ENCODE results near the gene FANCC.

The FANCC gene, protein sequence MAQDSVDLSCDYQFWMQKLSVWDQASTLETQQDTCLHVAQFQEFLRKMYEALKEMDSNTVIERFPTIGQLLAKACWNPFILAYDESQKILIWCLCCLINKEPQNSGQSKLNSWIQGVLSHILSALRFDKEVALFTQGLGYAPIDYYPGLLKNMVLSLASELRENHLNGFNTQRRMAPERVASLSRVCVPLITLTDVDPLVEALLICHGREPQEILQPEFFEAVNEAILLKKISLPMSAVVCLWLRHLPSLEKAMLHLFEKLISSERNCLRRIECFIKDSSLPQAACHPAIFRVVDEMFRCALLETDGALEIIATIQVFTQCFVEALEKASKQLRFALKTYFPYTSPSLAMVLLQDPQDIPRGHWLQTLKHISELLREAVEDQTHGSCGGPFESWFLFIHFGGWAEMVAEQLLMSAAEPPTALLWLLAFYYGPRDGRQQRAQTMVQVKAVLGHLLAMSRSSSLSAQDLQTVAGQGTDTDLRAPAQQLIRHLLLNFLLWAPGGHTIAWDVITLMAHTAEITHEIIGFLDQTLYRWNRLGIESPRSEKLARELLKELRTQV

DNA sequence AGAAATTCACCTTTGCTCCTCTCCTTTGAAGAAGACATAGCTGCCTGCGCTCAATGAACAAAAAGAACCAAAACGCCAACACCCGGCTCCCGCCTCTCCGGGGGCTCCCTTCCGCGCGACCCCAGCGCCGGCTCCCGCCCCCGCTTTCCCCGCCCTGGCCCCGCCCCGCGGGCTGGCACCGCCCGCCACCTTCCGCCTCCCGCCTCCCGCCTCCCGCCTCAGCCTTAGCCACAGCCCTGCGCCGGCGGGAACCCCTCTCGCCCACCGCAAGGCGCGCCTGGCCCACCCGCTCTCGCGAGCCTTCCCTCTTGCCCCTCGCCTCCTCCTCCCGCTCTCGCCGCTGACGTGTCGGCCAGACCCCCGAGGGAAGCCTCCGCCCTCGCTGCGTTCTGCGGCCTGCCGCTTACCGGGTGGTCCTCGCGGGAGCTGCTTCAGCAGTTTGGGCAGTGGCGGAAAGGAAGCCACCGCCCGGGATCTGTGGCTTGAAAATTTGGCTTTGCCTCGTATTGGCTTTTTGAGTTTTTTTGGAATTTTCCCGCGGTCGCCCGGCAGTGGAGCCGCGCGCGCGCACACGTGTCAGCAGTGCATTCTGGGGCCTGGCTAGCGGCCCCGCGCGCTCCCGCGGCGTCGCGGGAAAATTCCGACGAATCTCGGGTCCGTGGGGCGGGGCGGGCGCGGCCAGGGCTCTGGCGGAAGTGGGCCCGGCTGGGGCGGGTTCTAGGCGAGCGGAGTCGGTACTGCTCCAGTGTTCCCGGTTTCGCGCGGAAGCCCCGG, at the start of gene FANCC:
FANCC (minus strand) TSS at position 591 of the 774 bp plus-strand sequence. CDS start 68,418 bp downstream, outside the sequence.
- peak; percentile 62 to 88 (median 74) for DNase-seq (ENCODE audit: low read depth in 2 of 3, low spot score in 1 of 3)

DNA sequence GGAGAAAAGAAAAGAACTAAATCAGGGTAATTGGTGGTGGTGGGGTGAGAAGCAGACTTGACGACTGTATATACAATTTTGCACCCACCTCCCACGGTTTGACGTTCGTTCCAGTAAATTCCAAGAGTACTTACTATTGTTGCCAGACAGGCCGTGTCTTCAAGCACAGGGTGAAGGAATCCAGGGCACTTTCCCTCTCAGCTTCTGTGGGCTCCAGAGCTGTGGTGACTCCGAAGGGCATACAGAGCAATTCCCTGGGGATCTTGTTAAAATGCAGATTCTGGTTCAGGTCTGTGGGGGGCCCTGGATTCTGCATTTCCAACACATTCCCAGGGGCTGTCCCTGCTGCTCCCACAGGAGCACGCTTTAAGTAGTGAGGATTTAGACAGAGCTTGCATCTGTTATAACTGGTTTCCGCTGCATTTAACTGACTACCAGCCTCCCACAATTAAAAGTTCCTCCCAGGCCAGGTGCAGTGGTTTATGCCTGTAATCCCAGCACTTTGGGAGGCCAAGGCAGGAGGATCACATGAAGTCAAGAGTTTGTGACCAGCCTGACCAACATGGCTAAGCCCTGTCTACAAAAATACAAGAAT, 49.3 kb upstream of the FANCC start:
- DNase-seq (ENCODE audit: low read depth in 2 of 3, low spot score in 1 of 3): no peak

DNA sequence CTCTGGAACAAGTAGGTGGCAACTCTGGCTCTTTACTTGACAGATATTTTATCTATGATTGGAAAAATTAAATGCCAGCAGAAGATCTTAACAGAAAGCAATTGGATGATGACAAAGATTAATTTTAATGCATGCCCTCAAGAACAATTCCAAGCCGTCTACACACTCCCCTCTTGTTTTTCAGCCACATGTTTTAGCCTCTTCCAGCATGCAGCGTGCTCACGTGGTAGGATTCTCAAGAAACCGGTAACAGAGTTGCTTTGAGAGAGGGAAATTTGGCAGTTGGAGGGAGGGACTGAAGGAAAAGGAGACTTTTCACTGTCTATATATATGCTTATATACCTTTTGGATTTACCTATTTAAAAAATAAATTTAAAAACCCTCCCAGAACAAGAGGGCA, 48.3 kb upstream of the FANCC start:
- DNase-seq (ENCODE audit: low read depth in 2 of 3, low spot score in 1 of 3): no peak

DNA sequence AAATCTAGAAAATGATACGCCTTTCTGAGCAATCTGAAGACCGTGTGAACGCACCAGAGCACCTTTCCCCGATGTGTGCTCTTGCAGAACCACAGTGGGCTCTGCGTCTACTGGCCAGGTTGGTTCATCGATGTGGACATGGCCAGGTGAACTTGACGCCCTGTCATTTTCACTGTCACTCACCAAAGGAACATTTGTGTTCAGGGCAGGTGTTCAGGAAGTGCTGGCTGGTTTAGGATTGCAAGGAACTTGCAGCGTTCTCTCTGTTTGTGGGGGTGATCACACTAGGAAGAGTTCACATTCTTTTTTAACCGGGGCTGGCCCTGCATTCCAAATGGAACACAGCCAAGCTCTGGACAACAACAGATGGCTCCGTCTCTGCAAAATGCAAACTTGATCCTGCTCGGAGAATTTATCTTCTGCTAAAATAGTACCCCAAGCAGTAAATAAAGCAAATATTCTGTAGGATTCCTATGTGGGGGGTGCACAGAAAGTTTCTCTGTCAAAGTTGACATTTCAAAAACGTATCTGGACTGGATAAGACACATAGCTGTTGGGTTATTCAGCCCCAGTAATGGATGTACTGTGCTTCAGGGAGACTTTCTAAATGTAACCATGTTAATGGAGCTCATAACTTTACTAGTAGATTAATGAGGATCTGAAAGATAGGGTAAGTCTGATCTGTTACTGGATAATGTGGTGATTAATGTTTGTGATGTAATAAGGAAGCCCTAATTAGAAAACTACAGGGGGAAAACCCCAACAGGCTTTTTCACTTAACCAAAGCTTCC, 45.7 kb upstream of the FANCC start:
- DNase-seq (ENCODE audit: low read depth in 2 of 3, low spot score in 1 of 3): no peak

DNA sequence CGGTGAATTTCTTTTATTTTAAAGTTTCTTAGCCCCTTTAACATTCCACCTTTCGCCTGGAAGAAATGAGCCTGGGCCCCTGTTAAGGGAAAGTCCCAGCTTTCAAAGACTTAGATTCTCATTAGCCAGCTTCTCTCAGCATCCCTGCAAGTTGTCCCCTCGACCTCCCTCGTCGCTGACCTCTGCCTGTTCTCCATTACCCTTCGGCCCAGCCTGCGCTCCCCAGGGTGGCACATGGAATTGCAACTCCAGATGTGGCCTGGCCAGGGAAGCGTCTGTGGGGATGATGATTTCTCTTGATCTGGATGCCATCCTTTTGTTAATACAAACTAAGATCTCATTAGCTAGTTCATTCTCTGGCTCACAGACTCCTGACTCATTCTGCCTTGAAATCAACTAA, 43.4 kb upstream of the FANCC start:
- no peak for DNase-seq (ENCODE audit: low read depth in 2 of 3, low spot score in 1 of 3)

DNA sequence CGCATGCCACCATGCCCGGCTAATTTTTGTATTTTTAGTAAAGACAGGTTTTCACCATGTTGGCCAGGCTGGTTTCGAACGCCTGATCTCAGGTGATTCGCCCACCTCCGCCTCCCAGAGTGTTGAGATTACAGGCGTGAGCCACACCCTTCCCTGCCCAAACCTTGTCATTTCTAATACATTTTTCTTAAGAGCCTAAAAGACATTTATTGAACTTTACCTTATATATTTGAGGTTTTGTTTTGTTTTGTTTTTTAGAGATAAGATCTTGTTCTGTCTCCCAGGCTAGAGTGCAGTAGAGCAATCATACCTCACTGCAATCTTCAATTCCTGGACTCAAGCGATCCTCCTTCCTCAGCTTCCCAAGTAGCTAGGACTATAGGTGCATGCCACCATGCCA, 39.8 kb upstream of the FANCC start:
- DNase-seq (ENCODE audit: low read depth in 2 of 3, low spot score in 1 of 3): no peak

DNA sequence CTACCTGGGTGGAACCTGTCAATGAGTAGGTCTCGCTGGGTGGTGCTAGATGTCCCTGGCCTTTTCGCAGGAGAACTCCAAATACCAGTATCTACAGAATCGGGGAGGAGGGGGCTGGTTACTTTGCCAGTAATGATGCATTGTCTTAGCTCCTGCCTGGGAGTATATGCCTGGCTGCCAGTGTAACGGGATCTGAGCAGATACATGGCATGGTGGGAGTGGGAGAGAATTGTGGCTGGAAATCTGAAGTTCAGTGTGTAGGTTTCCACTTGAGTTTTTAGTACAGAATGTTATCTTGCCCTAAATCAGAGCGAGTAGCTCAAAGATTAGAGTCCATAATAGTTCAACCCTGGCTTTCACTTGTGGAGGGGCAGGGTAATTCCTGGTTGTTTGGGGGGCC, 38.0 kb upstream of the FANCC start:
- no peak for DNase-seq (ENCODE audit: low read depth in 2 of 3, low spot score in 1 of 3)

DNA sequence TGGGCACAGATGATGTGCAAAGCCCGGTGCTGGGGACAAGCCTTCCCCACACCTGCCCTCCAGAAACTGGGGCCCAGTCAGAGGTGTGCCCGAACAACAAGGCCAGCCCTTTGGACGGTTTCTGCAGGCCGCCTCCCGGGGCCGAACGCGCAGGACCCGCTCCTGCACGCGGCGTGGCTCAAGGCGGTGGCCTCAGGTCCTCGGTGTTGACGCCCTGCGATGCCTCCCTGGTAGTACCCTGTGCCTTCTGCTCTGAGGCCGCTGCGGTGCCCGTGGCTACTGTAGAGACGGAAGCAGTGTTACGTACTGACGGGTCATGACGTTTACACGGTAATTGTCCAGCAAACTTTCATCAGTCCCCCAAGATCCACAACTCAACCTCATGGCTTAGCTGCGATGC, 33.5 kb upstream of the FANCC start:
- no peak for DNase-seq (ENCODE audit: low read depth in 2 of 3, low spot score in 1 of 3)

DNA sequence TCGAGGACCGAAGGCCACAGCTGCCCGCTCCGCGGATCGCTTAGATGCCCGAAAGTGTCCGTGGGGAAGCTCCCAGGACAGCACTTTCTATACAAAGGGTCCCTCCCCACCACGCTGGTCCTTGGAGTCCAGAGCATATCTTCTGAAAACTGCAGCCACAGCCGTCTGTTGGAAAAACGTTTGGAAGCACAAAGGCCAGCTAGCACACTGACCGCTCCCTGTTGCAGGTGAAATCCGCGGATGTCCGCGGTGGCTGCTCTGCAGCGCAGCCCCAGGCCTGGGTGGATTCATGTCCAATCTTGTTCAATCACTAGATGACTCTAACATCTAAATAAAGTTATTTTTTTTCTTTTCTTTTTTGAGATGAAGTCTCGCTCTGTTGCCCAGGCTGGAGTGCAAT, 32.8 kb upstream of the FANCC start:
- no peak for DNase-seq (ENCODE audit: low read depth in 2 of 3, low spot score in 1 of 3)

DNA sequence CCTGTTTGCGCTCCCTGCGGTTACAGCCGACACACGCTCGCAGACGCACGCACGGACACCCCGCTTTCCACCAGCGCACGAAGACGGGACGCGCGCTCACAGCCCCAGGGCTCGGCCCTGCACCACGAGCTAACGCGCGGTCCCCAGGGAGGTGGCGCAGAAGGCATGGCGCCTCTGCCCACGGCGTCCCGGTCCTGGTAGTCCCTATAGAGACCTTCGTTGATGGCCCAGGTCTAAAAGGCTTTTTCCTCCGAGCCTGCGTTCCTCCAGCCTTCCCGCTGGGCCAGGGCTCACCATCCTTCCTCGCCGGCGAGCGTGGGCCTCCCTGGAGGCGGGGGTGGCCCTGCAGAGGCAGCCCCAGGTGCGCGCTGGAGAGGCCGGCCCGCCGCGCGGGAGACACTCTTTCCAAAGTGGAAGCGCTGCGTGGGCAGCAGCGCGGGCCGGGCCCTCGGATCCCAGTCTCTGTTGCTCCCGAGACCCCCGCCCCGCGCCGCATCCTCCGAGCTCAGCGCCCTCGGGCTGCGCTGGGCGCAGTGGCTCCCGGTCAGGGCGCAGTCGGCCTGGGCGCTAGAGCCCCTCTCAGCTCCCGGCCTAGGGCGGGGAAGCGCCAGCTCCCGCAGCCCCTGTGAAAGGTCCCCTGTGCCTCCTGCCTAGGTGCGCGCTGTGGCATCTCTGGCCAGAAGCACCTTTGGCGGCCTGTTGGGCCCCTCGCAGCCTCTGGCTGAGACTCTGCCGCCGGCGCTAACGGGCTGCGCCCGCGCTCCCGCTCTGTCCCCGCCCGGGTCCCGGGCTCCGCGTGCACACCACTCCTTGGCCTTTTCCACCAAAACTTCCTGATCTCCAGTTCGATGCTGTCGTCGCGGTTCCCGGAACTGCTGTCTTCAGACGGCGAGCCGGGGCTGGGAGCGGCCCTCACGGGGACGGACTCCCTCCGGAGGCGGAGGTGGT, 31.9 kb upstream of the FANCC start:
- DNase-seq (ENCODE audit: low read depth in 2 of 3, low spot score in 1 of 3): peak in 1 of 3 donors; percentile 1

DNA sequence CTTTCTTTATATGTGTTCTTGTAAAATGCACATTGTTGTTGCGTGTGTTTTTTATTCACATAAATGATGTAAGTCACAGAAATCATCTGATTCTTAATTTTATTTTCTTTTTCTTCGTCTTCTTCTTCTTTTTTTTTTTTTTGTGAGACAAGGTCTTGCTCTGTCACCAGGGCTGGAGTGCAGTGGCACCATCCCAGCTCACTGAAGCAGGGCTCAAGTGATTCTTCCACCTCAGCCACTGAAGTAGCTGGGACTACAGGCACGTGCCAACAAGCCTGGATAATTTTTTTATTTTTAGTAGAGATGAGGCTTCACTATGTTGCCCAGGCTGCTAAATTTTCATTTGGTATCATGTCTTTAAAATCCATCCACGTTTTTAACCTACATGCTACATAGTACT, 28.5 kb upstream of the FANCC start:
- no peak for DNase-seq (ENCODE audit: low read depth in 2 of 3, low spot score in 1 of 3)

DNA sequence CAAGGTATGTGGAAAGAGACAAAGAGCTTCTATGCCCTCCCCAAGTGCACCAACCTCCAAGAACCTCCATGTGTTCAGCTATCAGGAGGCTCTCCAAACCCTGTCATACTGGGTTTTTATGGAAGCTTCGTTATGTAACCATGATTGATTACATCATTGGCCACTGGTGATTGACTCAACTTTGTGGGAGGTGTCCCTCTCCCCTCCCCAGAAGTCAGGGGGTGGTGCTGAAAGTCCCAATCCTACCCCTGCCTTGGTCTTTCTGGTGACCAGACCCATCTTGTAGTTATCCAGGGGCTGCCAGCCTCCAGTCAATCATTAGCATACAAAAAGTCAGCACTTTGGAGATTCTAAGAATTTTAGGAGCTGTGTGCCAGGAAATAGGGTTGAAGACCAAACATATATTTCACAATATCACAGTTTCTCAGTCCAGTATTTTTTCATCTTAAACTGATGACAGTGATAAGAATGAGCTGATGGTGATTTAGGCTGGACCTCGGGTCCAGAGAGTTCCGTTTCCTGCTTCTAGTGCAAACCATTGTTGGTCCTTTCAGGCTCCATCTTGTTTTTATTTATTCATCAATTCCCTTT, 27.3 kb upstream of the FANCC start:
- DNase-seq (ENCODE audit: low read depth in 2 of 3, low spot score in 1 of 3): no peak

DNA sequence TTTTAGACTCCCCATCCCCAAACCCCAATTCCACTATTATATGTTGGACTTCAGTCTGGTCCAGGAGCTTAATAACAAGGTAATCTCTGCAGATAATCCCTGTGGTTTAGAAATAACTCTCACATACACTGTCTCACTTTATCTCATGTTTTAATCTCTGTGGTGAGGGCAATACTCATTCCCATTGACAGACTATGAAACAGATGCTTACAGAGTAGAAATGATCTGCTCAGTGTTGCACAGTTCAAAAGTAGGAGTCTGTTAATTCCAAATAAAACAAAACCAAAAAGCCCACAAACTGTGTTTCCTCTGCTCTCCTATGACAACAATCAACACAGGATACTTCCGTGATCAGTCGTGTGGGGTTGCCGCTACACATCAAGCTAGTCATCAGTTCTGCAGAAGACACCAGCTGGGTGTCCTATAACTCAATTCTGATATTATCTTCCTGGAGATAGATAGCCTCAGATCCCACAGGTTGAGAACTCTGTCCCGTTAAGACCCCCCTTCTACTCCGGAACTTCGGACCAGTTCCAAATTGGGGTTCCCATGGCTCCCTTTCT, 26.3 kb upstream of the FANCC start:
- no peak for DNase-seq (ENCODE audit: low read depth in 2 of 3, low spot score in 1 of 3)

DNA sequence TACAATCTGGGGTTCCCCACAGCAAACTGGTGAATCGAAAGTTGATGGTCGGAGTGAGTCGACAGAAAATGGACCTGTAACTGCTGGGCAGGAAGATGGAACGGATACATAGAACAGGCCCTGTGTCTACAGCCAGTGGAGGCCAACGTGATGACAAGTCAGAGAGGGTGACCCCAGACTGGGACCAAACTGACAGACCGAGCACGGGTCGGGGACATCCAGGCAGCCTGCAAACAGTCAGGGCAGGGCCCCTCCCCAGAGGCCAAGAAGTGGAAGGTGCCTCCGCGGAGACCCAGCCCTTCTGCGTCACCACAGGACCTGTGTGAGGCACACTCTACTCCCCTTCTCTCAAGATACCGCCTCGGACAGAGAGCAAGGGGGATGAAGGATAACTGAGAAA, 25.1 kb upstream of the FANCC start:
- no peak for DNase-seq (ENCODE audit: low read depth in 2 of 3, low spot score in 1 of 3)

DNA sequence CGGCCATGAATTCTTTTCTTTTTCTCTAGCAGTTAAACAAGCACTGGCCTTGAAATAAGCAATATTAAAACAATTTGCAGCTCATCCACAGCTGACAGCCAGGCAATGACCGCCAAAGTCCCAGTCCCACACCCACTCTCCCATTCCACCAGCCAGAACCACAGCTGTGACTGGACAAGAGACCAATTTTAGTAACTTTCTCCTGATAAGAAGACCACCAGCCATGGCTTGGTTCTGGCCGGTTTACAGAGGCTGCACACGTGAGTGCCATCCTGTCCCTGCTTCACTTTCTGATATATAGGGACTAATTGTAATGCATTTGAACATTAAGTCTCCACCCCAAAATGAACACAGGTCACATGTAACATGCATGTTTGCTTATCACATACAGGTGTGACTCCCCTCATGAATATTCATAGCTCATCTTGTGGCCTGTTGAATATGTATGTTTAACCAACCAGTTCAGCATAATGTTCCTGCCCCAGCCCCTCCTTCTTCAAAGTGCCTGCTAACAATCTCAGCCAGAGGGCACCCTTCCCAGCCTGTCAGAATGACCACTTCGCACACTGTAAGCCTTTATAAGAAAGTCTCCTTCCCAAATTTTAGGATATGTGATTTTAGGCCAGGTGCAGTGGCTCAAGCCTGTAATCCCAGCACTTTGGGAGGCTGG, 23.9 kb upstream of the FANCC start:
- no peak for DNase-seq (ENCODE audit: low read depth in 2 of 3, low spot score in 1 of 3)

DNA sequence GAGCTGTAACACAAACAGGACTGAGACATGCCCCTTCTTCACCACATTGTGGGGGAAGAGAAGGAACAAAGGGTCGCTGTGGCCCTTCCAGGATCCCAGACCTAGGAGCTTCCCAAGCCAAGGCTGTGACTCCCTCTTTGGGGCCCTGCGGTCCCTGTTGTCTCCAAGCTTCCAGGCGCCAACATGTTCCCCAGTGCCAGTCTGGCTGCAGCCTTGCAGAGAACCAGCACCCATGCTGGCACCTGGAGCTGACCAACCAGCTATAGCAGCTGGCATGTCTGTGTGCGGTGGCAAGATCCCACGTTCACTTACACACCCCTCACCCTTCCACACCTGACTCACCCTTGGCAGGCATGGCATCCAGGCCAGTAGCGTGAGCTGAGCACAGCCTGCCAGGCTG, 20.7 kb upstream of the FANCC start:
- no peak for DNase-seq (ENCODE audit: low read depth in 2 of 3, low spot score in 1 of 3)

DNA sequence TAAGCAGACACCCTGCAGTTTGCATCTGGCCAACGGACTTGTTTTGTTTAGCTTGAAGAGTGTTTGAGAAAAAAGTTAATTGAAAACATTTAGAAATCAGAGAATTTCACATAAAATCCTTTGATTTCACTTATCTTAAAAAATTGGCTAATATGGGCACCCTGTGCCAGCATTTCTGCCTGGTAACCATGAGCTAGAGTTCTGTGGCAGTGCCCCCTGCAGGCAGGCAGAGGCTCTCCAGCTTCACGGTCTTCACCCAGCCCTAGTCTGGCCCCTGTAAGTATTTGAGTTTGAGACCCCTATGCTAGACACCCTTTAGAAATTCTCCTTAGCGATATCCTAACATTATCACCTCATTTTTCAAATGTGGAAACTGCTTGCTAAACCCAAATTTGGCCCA, 18.8 kb upstream of the FANCC start:
- DNase-seq (ENCODE audit: low read depth in 2 of 3, low spot score in 1 of 3): peak in 1 of 3 donors; percentile 30

DNA sequence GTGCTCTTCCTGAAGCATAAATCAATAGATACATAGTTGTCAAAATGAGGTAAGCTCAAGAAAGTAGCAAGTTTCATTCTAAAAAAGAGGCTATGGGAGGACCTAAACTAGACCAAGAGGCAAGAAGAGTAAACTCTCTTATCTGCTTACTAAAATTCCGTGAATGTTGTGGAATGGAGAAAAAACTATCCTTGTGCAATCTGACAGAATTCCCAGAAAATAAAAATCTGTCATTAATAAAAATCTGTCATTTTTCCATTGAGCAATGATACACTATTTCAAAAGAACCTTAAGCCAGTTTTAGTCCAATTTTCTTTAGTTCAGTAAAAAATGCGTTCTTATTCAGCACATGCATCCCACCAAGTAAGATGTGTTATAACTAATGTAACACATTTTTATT, 15.9 kb upstream of the FANCC start:
- no peak for DNase-seq (ENCODE audit: low read depth in 2 of 3, low spot score in 1 of 3)

DNA sequence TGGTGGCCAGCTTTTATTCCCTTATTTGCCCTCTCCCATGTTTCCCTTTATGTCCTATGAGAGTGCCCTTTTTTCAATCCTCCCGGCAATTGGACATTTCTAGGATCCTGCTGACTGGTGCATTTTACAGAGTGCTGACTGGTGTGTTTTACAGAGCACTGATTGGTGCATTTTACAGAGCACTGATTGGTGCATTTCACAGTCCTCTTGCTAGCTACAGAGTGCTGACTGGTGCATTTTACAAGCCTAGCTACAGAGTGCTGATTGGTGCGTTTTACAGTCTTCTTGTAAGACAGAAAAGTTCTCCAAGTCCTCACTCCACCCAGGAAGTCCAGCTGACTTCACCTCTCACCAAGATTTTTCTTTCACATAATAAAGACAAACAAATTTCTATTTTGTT, 15.4 kb upstream of the FANCC start:
- DNase-seq (ENCODE audit: low read depth in 2 of 3, low spot score in 1 of 3): no peak
